GM21367 (cell line): ENCODE results near the gene HS3ST4.

Experiments
- ATAC-seq: cut with Tn5 transposase; IDR thresholded peaks from one replicate; pipeline ENCODE4 v1.9.1; 2021; ENCODE audit not compliant: unreplicated experiment

The HS3ST4 gene

DNA sequence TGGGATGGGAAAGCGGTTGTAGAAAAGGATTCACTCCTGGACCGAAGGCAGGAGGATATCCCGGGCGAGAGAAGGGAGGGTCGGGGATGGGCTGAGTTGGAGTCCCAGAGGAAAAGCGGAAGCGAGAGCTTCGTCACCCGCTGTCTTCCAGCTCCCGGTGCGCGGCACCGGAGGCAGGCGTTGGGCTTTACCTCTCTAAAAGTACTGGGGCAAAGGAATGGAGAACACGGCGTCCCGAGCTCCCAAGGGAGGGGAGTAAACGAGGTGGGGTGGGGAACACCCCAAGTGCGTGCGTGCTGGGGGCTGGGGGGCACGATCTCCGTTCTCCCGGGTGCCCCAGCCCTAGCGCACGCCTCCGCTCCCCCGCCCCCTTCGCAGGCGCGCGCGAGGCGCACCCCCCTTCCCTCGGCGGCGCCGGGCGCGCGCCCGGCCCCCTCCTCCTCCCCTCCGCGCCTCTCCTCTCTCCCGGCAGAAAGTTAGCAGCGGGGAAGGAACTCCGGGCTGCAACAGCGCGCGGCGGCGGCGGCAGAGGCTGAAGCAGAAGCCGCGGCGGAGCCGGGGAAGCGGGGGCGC is at the start of gene HS3ST4:
Gene HS3ST4 (plus strand): TSS at position 441 of the 573 bp plus-strand sequence.
- no peak for ATAC-seq

DNA sequence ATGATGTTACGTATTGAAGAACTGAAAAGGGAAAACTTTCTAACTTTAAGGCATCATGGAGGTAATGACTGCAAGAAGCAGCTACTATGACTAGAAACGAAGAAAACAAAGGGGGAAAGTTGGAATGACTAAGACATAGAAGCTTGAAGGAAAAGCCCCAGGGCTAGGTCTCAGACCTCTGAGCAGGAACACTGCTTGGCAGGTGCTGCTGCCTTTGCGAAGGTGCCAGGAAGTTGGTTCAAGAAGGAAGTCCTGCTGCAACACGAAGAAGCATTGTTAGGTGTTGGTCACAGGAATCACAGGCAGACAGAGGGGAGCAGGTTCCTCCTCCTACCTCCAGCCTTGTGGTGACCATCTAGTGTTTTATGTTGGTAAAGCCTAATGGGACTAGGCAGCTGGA is 48.1 kb upstream of the HS3ST4 start:
- ATAC-seq = no peak

DNA sequence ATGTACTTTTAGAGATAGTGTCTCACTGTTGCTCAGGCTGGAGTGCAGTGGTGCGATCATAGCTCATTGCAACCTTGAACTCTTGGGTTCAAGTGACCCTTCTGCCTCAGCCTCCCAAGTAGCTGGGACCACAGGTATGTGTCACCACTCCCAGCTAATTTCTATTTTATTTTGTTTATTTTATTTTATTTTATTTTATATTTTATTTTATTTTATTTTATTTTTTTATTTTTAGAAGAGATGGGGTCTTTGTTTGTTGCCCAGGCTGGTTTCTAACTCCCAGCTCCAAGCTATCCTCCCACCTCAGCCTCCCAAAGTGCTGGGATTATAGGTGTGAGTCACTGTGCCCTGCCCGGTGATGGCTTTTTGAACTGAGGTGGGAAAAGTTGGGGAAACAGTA is 35.1 kb upstream of the HS3ST4 start:
- ATAC-seq = no peak

DNA sequence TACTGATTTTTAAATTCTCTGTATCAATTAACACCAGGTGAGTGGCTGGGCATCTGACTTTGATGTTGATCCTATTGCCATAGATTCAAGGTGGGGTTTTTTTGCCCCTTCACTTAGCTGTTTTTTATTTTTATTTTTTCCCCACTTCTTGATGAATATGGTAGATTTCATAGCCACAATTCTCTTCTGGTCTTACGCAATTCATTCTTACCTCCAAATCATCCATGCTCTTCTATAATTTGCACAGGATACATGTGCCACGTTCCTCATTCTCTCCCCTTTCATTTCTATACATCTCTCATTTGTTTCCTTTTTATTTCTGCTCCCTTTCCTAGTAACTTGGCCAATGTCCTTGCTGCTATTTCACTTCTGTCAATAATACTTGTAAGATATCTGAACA is 14.9 kb upstream of the HS3ST4 start:
- ATAC-seq = no peak

DNA sequence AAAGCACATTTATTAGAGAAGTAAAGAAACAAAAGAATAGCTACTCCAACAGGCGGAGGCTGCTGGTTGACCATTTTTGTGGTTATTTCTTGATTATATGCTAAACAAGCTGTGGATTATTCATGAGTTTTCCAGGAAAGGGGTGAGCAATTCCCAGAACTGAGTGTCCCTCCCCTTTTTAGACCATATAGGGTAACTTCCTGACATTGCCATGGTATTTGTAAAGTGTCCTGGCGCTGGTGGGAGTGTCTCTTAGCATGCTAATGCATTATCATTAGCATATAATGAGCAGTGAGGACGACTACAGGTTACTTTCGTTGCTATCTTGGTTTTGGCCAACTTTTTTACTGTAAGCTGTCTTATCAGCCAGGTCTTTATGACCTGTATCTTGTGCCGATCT is 12.2 kb upstream of the HS3ST4 start:
- ATAC-seq = no peak

DNA sequence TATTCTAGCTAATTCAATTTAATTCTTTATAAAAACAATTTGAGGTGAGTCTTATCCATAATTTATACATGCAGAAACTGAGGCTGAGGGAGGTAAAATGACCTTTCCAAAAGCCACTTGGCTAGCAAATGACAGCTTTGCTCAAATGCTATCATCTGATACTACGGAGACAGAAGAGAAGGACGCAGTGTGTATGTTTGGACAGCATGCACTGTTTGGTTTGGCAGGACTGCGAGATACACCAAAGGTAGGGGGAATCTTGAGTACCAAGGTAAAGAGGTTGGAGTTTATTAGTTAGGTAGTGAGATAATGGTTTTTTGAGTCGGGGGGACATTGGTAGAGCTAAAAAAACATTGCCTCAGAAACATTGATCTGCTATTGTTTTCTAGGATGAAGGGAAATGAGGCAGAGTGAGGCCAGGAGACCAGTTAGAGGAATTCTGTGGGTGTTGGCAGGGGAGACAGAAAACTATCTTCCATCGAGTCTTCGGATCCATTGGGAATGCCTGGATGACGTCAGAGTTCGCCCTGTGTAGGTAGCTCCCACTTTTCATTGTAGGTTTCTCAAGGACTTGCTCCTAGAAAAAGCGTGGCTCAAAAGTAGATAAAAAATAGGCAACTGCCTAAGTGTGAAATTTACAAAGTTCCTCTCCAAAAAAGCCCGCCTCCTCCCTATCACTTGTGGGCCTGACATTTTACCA is 2.5 kb upstream of the HS3ST4 start:
- no peak for ATAC-seq

DNA sequence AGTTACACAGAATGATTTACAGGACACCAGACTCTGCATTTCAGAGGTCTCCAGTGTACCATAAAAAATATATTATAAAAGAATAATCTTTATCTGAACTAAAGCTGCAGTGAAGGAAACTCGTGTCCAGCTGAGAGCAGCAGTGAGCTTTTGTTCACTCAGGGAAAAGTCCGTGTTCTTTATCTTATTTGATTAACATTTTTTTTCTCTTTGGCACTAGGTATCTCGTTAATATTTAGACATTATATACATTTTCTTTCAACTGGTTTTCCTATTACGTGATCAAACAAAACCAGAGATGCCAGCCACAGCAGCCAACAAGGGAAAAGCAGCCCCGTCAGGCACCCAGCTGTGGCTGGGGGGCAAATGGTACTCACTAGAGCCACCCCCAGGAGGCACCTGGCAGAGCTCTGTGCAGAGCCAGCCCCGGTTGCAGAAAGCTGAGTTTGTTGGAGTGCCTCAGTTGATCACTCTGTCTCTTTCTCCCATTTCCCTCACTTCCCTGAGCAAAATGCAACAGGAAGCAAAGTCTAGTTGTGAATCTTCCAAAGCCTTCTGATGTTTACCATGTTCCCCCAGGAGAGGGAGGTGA is 1.1 kb upstream of the HS3ST4 start:
- no peak for ATAC-seq

DNA sequence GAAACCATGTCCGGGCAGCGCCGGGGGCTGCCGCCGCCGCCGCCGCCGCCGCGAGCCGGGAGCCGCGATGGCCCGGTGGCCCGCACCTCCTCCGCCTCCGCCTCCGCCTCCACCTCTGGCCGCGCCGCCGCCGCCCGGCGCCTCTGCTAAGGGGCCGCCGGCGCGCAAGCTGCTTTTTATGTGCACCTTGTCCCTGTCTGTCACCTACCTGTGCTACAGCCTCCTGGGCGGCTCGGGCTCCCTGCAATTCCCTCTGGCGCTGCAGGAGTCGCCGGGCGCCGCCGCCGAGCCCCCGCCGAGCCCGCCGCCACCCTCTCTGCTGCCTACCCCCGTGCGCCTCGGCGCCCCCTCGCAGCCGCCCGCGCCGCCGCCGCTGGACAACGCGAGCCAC is 587 bp downstream of the HS3ST4 start:
- ATAC-seq = no peak

DNA sequence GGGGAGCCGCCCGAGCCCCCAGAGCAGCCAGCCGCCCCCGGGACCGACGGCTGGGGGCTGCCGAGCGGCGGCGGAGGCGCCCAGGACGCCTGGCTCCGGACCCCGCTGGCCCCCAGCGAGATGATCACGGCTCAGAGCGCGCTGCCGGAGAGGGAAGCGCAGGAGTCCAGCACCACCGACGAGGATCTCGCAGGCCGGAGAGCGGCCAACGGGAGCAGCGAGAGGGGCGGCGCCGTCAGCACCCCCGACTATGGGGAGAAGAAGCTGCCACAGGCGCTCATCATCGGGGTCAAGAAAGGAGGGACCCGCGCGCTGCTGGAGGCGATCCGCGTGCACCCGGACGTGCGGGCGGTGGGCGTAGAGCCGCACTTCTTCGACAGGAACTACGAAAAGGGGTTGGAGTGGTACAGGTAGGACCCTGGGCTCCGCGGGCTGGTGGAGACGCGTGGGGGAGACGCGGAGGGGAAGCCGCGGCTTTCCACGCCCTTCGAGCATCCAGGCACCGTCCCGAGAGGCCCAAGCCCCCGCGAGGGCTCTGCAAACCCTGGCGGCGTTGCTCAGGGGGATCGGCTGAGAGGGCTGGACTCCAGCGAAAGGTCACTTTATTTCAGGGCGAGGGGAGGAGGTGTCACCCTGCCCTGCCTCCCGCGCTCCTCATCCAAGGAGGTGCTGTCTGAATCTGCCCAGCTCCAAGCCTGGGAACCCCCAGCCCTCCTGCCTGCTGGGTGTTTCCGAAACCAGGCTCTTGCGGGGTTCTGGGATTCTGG is 1.2 kb downstream of the HS3ST4 start:
- ATAC-seq = no peak

DNA sequence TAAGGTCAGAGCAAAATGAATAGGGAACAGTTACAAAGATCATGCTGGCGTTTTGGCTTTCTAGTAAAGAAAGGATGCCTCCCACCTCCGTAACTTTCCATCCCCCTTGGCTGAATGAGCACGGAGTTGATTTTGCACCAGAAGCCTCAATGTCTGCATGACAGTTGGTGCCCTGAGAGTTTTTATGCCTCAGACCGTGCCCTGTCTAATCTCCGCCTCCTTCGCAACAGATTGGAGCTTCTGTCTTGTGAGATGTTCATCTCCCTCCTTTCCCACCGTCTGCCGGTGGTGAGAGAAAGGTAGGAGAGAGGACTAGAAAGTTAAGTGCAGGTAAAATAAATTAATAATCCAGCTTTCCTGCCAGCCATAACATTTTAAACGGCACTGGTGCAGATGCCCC is 1.9 kb downstream of the HS3ST4 start:
- ATAC-seq = no peak

DNA sequence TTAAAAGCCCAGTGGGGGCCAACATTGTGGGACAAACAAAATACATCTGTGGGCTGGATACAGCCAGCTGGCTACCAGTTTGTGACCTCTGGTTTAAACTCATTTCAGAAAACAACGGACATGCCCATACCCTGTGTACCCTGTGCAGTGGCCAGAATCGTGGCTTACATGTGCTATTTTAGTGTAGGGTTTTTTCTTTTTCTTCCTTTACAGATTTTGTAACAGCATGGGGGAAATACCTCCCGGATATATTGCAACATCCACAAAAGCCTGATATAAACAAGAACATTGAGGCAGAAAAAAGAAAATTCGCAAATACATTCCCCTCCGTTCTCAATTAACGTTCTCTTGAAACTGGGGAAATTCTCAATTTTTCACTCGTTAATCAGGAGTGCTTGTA is 7.3 kb downstream of the HS3ST4 start:
- ATAC-seq = no peak

DNA sequence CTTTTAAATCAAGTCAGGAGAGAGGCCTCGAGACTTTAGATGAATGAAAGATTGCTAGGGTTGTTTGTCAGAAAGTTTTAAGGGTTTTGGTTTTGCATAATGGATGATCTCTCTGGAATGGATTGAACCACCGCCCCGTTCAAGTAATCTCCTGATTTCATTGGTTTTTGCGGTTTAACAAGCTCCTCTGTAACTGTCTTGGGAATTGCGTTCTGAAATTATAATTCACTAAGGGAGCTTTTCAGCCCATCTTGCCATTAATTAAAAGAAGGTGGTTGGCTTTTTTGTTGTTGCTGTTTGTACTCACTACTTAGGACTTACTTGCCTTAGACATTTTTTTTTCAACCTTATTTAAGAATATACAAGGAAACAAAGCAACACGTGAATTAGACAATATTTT is 8.8 kb downstream of the HS3ST4 start:
- no peak for ATAC-seq

DNA sequence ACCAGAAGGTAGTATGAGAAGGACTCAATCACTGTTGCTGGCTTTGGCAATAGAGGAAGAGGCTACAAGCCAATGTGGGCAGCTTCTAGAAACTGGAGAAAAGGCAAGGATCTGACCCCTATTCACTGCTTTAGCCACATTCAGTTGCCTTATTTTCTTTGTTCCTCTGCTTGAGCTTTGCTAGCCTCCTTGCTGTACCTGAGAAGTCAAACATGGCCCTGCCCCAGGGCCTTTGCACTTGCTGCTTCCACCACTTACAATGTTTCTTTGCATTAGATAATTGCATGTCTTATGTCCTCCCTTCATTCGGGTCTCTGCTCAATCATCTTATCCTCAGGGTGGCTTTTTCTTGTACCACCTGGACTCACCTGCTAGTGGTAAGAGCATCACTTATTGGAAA is 15.8 kb downstream of the HS3ST4 start:
- no peak for ATAC-seq

DNA sequence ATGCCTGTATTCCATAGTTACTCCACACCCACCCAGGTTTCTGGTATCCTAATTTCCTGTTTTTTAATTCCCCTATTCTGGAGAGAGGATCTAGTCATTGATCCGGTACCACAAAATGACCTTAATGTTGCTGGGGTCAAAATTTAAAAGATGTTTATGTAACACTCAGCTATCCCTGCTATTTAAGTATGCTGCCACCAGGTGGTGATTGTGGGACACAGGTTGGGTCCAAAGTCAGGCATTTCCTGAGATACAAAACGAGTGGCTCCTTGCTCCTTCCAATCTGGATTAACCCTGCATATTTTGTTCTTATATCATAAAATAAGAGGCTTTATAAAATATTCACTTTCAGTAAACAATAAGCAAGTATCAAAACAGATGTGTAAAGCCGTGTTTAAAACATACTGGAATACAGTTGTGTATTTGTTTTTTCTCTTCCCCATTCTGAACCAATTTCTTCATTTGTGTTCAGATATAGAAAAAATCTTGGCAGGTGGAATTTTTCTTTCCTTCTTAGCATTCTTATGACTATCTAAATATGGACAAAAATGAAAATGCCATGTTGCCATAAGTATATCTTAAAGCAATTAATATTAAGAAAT is 16.3 kb downstream of the HS3ST4 start:
- ATAC-seq = peak; percentile 60

DNA sequence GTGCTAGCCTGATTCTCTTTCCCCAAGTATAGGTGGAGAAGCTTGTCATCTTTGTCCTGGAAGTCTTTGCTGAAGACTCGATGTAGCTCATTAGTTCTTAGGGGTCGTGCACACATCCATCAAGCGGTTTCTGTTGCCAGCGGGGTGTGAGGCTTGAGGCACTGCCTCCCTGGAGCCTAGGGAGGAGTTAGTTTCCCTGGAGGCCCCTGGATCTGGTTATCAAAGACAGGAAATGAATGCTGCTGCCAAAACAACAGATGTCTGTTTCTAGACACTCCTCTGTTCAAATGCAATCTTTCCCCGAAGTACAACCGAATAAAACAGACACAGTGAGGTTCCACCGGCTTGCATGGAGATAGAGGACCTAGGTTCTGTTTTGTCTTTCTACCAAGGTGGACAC is 17.5 kb downstream of the HS3ST4 start:
- ATAC-seq = no peak

DNA sequence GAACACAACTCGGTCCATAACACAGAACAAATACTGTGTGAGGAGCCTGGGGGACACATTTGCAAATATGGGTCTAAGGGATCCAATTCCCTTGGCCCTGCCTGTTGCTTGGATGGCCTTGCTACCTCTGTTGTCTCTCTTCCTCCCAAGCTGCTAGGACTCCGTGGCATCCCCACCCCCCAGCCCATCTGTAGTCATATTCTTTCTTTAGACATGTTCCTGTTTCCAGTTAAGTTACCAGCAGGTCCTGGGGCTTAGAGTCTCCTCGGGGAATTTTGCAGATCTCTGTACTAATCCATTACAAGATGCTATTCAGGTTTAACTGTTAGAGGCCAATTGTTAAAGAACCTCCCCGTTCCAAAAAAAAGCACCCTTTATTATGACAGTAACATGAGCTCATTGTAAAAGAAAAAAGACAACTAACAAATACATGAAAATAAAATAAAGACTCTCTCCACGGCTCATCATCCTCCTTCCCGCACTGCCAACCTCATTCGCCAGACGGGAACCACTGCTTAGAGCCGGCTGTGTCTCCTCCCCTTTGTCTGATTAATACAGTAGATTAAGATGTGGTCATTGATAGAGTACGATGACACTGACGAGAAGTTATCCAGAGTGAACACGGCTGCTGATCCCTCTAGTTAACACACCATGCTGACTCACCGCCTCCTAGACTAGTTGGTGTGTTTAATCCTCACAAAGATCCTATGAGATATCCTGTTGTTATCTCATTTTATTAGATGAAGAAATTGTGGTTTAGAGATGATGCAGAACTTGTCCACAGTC is 22.2 kb downstream of the HS3ST4 start:
- no peak for ATAC-seq

DNA sequence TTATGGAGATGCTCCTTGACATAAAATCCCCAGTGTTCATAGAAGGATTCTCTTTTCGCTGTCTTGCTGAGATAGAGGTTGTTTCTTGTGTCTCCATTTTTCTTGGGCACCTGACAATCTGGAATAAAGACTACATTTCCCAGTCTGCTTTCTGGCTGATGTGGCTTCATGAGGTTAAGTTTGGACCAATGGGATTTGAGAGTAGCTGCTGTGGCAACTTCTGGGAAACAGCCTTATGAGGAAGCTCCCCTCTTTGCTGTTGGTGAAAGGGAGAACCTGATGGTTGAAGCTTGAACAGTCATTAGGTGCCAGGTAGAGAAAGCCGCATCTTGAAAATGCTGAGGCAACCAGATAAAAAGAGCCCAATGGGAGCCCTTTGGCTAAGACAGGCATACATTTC is 24.4 kb downstream of the HS3ST4 start:
- ATAC-seq = no peak

DNA sequence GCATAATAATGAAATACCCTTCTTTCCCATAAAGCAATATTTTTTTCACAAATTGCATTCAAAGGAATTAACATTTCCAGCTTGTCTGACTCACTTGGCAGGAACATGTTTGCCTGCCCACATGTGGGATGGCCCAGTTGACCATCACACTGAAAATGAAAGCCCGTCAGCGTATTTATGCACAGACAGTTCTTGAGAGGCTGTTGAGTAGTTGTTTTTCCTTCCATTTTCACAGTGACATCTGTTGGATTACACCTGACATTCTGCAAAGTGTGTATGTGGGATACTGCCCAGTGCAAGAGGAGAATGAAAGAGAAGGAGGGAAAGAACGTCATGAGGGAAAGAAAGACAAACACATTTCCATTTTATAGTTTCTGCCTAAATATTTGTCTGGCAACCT is 29.7 kb downstream of the HS3ST4 start:
- ATAC-seq = no peak

DNA sequence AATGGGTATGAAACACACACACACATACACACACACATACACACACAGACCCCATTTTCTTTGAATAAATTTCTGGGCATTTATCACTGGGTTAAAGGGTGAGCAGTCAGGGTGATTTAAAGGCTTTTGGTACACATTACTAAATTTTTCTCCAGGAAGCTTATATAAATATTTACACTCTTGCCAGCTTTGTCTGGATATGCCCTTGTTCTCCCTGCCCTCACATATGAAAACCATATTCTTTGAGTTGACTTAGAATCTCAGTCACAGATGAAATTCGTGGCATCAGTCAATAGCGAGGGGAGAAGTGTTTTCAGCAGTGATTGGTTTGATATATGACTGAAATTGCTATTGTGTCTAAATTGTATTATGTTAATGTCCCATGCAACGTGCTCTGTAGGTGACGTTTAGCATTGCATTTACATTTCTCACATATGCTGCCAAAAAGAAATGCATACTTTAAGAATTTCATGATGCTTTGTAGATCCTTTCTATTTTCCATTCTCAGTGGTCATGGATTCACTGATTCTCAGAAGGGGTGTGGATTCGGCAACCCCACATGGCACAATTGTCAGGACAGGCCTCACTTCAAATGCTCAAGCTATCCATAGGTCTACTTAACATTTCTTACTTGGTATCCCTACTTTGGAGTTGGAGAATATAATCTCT is 34.8 kb downstream of the HS3ST4 start:
- no peak for ATAC-seq

DNA sequence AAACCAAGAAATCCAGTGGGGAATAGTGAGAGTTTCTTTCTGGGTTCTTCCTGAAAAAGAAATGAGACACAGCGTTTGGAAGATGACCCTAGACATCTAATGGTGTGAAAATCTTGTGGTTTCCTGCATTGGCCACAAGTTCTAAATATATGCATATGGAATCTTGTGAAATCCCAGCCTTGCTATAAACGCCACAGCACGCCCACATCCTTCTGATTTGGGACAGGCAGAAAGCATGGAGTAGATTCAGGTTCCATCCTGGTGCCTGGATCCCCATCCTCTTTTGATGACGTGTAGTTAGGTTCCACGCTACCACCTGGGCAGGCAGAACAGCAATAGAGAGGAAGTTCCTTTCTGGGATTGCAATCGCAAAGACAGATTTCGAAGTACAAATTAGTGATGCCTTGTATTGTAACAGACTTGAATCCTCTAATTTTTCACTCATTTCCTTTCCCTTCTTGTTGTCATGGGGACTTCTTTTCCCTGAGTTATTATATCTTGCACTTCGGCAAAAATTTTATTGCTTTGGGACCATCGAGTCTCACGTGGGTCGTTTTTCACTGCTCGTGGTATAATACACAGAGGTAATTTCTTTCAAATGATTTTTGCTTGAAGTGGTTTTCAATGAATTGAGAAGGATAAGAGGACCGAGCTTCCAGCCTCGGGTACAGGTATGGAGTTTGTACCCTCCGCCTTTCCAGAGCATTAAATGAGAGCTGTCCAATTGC is 37.6 kb downstream of the HS3ST4 start:
- no peak for ATAC-seq
